WTC11 (cell line): ENCODE data around the gene PGF. TPM values are rescaled to one million over a fixed set of nuclear protein-coding genes. Genes with fewer than 3 reads are reported as not detected.
"Not testable (repeated sequence)": the region's sequence is repeated elsewhere in the genome, so short reads cannot be mapped to it uniquely, and the experiment has no call there.

Source experiments
- ATAC-seq: fragments of 200-7000 bp; cut with Tn5 transposase; 2 replicates; pipeline ENCODE4 v1.10.0; 2021; ENCODE audit warnings: mild to moderate bottlenecking, moderate library complexity
- CTCF ChIA-PET: fragments of 300-600 bp; sonication (Branson Sonifier 250); formaldehyde crosslinking; loops from one replicate; lab custom pipeline; 2021; ENCODE audit warnings: antibody characterized with exemption; lab: Charles Lee
- POLR2A ChIA-PET: fragments of 350-600 bp; sonication (Branson Sonifier 250); formaldehyde crosslinking; loops from one replicate; lab custom pipeline; 2021; ENCODE audit warnings: antibody characterized with exemption; lab: Charles Lee
- DNase-seq: peaks from one replicate; pipeline ENCODE4 v3.0.0; 2021; ENCODE audit warnings: low spot score
- H3K27ac Mint-ChIP-seq: 2 replicates; pipeline ENCODE4 v1.8.0; 2021; ENCODE audit warnings: mixed read lengths
- H3K27me3 Mint-ChIP-seq: 2 replicates; pipeline ENCODE4 v1.8.0; 2021; ENCODE audit warnings: low read depth, mild to moderate bottlenecking, moderate library complexity, mixed read lengths
- H3K36me3 Mint-ChIP-seq: 2 replicates; pipeline ENCODE4 v1.8.0; 2021; ENCODE audit warnings: mixed read lengths
- H3K4me1 Mint-ChIP-seq: 2 replicates; pipeline ENCODE4 v1.8.0; 2022; ENCODE audit warnings: mixed read lengths
- H3K4me3 Mint-ChIP-seq: 2 replicates; pipeline ENCODE4 v1.8.0; 2021; ENCODE audit warnings: mild to moderate bottlenecking, moderate library complexity, mixed read lengths
- H3K9me3 Mint-ChIP-seq: 2 replicates; pipeline ENCODE4 v1.8.0; 2021; ENCODE audit warnings: mixed read lengths
- ATF1 ChIP-seq: sonication (generic); formaldehyde crosslinking; IDR thresholded peaks from 2 replicates; pipeline ENCODE4 v1.8.1; 2023; ENCODE audit warnings: mild to moderate bottlenecking, moderate library complexity, missing genetic modification reagents
- CTCF ChIP-seq: fragments of 200-600 bp; IDR thresholded peaks from 2 replicates; pipeline ENCODE4 v1.8.0; 2022; ENCODE audit warnings: antibody characterized with exemption
- ERG ChIP-seq: fragments of 250-450 bp; sonication (Bioruptor Pico); IDR thresholded peaks from 2 replicates; pipeline ENCODE4 v1.8.0; 2021; ENCODE audit warnings: mild to moderate bottlenecking
- FOXK1 ChIP-seq: sonication (generic); formaldehyde crosslinking; IDR thresholded peaks from 2 replicates; pipeline ENCODE4 v1.8.0; 2022; ENCODE audit warnings: mild to moderate bottlenecking, moderate library complexity, missing genetic modification reagents
- FOXP1 ChIP-seq: sonication (generic); formaldehyde crosslinking; IDR thresholded peaks from 2 replicates; pipeline ENCODE4 v1.8.0; 2022; ENCODE audit warnings: missing genetic modification reagents, mild to moderate bottlenecking, moderate library complexity, borderline replicate concordance
- GTF2I ChIP-seq: fragments of 250-450 bp; sonication (Bioruptor Pico); conservative IDR thresholded peaks from 2 replicates; pipeline ENCODE4 v1.4.0; 2021; ENCODE audit warnings: mild to moderate bottlenecking
- MLX ChIP-seq: sonication (generic); formaldehyde crosslinking; IDR thresholded peaks from 2 replicates; pipeline ENCODE4 v1.8.1; 2023; ENCODE audit warnings: mild to moderate bottlenecking, missing genetic modification reagents, moderate library complexity
- MXD4 ChIP-seq: fragments of 250-450 bp; sonication (Bioruptor Pico); IDR thresholded peaks from 2 replicates; pipeline ENCODE4 v1.8.0; 2021; ENCODE audit warnings: mild to moderate bottlenecking, moderate library complexity, borderline replicate concordance
- NFYB ChIP-seq: sonication (generic); formaldehyde crosslinking; conservative IDR thresholded peaks from 2 replicates; pipeline ENCODE4 v1.8.0; 2022; ENCODE audit warnings: low read depth, missing genetic modification reagents
- PRRX2 ChIP-seq: fragments of 250-450 bp; sonication (Bioruptor Pico); IDR thresholded peaks from 2 replicates; pipeline ENCODE4 v1.8.0; 2021; ENCODE audit warnings: mild to moderate bottlenecking
- SOX15 ChIP-seq: fragments of 250-450 bp; sonication (Bioruptor Pico); IDR thresholded peaks from 2 replicates; pipeline ENCODE4 v1.9.0; 2021; ENCODE audit warnings: mild to moderate bottlenecking
- TEAD1 ChIP-seq: sonication (generic); formaldehyde crosslinking; IDR thresholded peaks from 2 replicates; pipeline ENCODE4 v1.8.0; 2022; ENCODE audit warnings: mild to moderate bottlenecking, missing genetic modification reagents
- TP53 ChIP-seq: sonication (generic); formaldehyde crosslinking; IDR thresholded peaks from 2 replicates; pipeline ENCODE4 v1.8.1; 2023; ENCODE audit warnings: mild to moderate bottlenecking, missing genetic modification reagents
- USF1 ChIP-seq: sonication (generic); formaldehyde crosslinking; IDR thresholded peaks from 2 replicates; pipeline ENCODE4 v1.8.0; 2022; ENCODE audit warnings: mild to moderate bottlenecking, missing genetic modification reagents
- USF2 ChIP-seq: sonication (generic); formaldehyde crosslinking; IDR thresholded peaks from 2 replicates; pipeline ENCODE4 v1.8.1; 2023; ENCODE audit warnings: mild to moderate bottlenecking, missing genetic modification reagents, moderate library complexity
- ZNF512 ChIP-seq: sonication (generic); formaldehyde crosslinking; IDR thresholded peaks from 2 replicates; pipeline ENCODE4 v1.8.1; 2022; ENCODE audit warnings: missing genetic modification reagents, borderline replicate concordance
- ZNF532 ChIP-seq: fragments of 250-450 bp; sonication (Bioruptor Pico); IDR thresholded peaks from 2 replicates; pipeline ENCODE4 v1.9.0; 2021; ENCODE audit warnings: mild to moderate bottlenecking, borderline replicate concordance
- ZNF671 ChIP-seq: fragments of 250-450 bp; sonication (Bioruptor Pico); IDR thresholded peaks from 2 replicates; pipeline ENCODE4 v1.8.0; 2021; ENCODE audit warnings: mild to moderate bottlenecking
- total RNA-seq: library from RNA; stranded (reverse); gene quantifications from 3 replicates; pipeline ENCODE4 v1.2.3, GENCODE V29; 2021

Gene PGF
- total RNA-seq, 1 experiment from 2014 or later: 6.7 TPM

- peak; percentile 31; the same call in 1 of the 2 replicates for TF ChIP-seq NFYB
- H3K9me3 Mint-ChIP-seq, DNase-seq, H3K4me3 Mint-ChIP-seq, H3K27ac Mint-ChIP-seq, CTCF ChIA-PET, H3K27me3 Mint-ChIP-seq, H3K36me3 Mint-ChIP-seq, H3K4me1 Mint-ChIP-seq, ATAC-seq, POLR2A ChIA-PET: not testable (repeated sequence)
Measured at GRCh38 chr14:74995781-74996180, 40.4 kb upstream of the PGF start.

GRCh38 chr14:74994182-74994581 is 38.8 kb upstream of the PGF start:
- H3K27ac Mint-ChIP-seq, DNase-seq, POLR2A ChIA-PET, ATAC-seq, H3K4me1 Mint-ChIP-seq, H3K36me3 Mint-ChIP-seq, H3K4me3 Mint-ChIP-seq, H3K9me3 Mint-ChIP-seq, CTCF ChIA-PET, H3K27me3 Mint-ChIP-seq: not testable (repeated sequence)

- POLR2A ChIA-PET: interaction anchor here (0.7 kb wide), 1 partner anchor 11 kb away, joined by 3 read pairs; no protein-coding TSS in a partner anchor
- Mint-ChIP-seq H3K36me3 (no peaks in the 10 kb centered on the region), H3K27ac (no peak overlapping the region), H3K9me3 (no peaks in the 10 kb centered on the region), H3K27me3 (no peaks in the 10 kb centered on the region), H3K4me3 (no peak overlapping the region), H3K4me1 (peaks cover 8% of the 10 kb centered on the region)
- ATAC-seq (peak; percentile 78), DNase-seq (no peak)
- TF ChIP-seq ZNF671 (CRISPR knock-in tag) (no peak), CTCF (no peak), FOXK1 (CRISPR knock-in tag) (no peak), MXD4 (CRISPR knock-in tag) (no peak), SOX15 (CRISPR knock-in tag) (no peak), MLX (CRISPR knock-in tag) (no peak), TEAD1 (no peak), ERG (CRISPR knock-in tag) (no peak), GTF2I (CRISPR knock-in tag) (no peak), NFYB (peak; percentile 40; the same call in 1 of the 2 replicates), USF2 (peak; percentile 88), TP53 (no peak), ATF1 (CRISPR knock-in tag) (no peak), USF1 (peak; percentile 89), PRRX2 (no peak), FOXP1 (CRISPR knock-in tag) (no peak), ZNF512 (no peak), ZNF532 (no peak)
- CTCF ChIA-PET: interaction anchor here (0.7 to 2.5 kb wide), 2 partner anchors 8 to 44 kb away, joined by 3 to 9 read pairs; no protein-coding TSS in a partner anchor
Measured at GRCh38 chr14:74988993-74989392, 33.6 kb upstream of the PGF start.
